Mesendoderm (in vitro differentiated cells): ENCODE measurements around the gene FLT4.
"Not testable (repeated sequence)": the region's sequence is repeated elsewhere in the genome, so short reads cannot be mapped to it uniquely, and the experiment has no call there.

Experiments used
- DNase-seq: peaks from one replicate; pipeline ENCODE4 v3.0.0; 2013
- H2AK5ac ChIP-seq: 2 replicates; pipeline ENCODE4 v1.6.1; 2013; ENCODE audit warnings: low read length, inconsistent platforms
- H2BK120ac ChIP-seq: 2 replicates; pipeline ENCODE4 v1.6.1; 2013; ENCODE audit warnings: low read depth, mild to moderate bottlenecking, low read length, moderate library complexity, mixed read lengths
- H2BK15ac ChIP-seq: replicated peaks from 2 replicates; pipeline ENCODE4 v1.6.1; 2013; ENCODE audit warnings: low read depth, mild to moderate bottlenecking, moderate library complexity
- H2BK5ac ChIP-seq: 2 replicates; pipeline ENCODE4 v1.6.1; 2013; ENCODE audit warnings: low read length, inconsistent platforms
- H3K18ac ChIP-seq: 2 replicates; pipeline ENCODE4 v1.6.1; 2013; ENCODE audit warnings: mild to moderate bottlenecking, low read length, mixed read lengths
- H3K23ac ChIP-seq: one replicate; pipeline ENCODE4 v1.6.1; 2013; ENCODE audit warnings: low read length
- H3K27ac ChIP-seq: 2 replicates; pipeline ENCODE4 v1.5.1; 2013; ENCODE audit warnings: low read depth, mild to moderate bottlenecking, inconsistent platforms, low read length, moderate library complexity
- H3K27me3 ChIP-seq: 2 replicates; pipeline ENCODE4 v1.6.1; 2013; ENCODE audit warnings: low read length, control low read depth, mild to moderate bottlenecking, inconsistent platforms; ENCODE audit not compliant: insufficient read depth, poor library complexity
- H3K36me3 ChIP-seq: 2 replicates; pipeline ENCODE4 v1.6.1; 2013; ENCODE audit warnings: low read length, inconsistent platforms; ENCODE audit not compliant: control insufficient read depth, insufficient read depth
- H3K4ac ChIP-seq: one replicate; pipeline ENCODE4 v1.6.1; 2013; ENCODE audit warnings: low read depth, mild to moderate bottlenecking, low read length, moderate library complexity
- H3K4me1 ChIP-seq: 2 replicates; pipeline ENCODE4 v1.6.1; 2013; ENCODE audit warnings: low read depth, low read length, inconsistent platforms; ENCODE audit not compliant: control insufficient read depth
- H3K4me2 ChIP-seq: 2 replicates; pipeline ENCODE4 v1.6.1; 2013; ENCODE audit warnings: low read length
- H3K4me3 ChIP-seq: 2 replicates; pipeline ENCODE4 v1.5.1; 2013; ENCODE audit warnings: mild to moderate bottlenecking, low read length
- H3K56ac ChIP-seq: one replicate; pipeline ENCODE4 v1.6.1; 2013; ENCODE audit warnings: low read length
- H3K79me1 ChIP-seq: 2 replicates; pipeline ENCODE4 v1.6.1; 2013; ENCODE audit warnings: low read length, inconsistent platforms
- H3K79me2 ChIP-seq: 2 replicates; pipeline ENCODE4 v1.6.1; 2013; ENCODE audit warnings: mild to moderate bottlenecking, low read length; ENCODE audit not compliant: control insufficient read depth, insufficient read depth
- H3K9ac ChIP-seq: 2 replicates; pipeline ENCODE4 v1.6.1; 2013; ENCODE audit warnings: low read length, inconsistent platforms
- H4K5ac ChIP-seq: one replicate; pipeline ENCODE4 v1.6.1; 2013; ENCODE audit warnings: low read length
- H4K8ac ChIP-seq: one replicate; pipeline ENCODE4 v1.6.1; 2013; ENCODE audit warnings: low read depth, mild to moderate bottlenecking, control low read depth, low read length, moderate library complexity
- WGBS: extraction: QIAGEN DNeasy Blood & Tissue Kit; methylation state at CpG from one replicate; pipeline ENCODE4 v1.1.7; 2013; ENCODE audit warnings: low lambda C conversion rate, missing lambda C conversion rate; ENCODE audit not compliant: insufficient coverage; ENCODE audit errors: extremely low coverage; 5-methylcytosine and 5-hydroxymethylcytosine counted together

Gene FLT4

DNA sequence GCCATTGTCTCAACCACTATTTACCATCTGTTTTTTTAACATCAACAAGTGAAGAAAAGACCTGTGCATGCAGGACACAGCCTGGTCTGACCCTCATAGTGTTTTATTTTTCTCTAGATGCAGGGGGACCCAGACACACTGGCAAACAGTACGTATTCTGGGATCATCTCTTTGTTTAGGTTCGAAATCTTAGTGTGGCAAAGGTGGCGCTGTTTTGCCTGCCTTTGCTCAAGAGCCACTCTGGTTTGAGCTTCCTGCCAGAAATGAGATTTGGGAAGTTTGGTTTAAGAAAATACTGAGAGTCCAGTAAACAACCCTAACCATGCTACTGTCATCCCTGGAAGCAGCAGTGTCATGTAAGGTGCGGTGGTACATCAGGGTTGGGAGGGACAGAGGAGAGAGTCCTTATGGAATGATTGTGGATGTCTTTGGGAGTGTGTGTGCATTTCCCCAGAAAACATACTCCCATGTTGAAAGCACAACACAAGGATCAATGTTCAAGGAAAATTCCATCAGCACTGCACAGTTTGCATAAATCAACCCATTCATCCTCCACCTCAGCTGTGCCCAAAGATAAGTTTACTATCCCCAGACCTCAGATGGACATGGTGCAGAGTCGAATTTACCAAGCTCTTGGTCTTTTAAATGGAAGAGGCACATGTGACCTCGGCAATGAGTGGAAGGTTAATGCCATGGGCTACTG lies 34.0 kb upstream of the FLT4 start:
- no peak overlapping the region for H2BK5ac ChIP-seq
- no peak overlapping the region for H2BK120ac ChIP-seq
- H3K18ac ChIP-seq: no peak overlapping the region
- H2AK5ac ChIP-seq: no peak overlapping the region
- DNase-seq: no peak
- no peak overlapping the region for H4K5ac ChIP-seq
- H3K79me2 ChIP-seq: no peaks in the 10 kb centered on the region
- H3K27me3 ChIP-seq: no peaks in the 10 kb centered on the region
- no peaks in the 10 kb centered on the region for H3K36me3 ChIP-seq
- no peaks in the 10 kb centered on the region for H3K79me1 ChIP-seq
- H3K27ac ChIP-seq: no peak overlapping the region
- no peak overlapping the region for H3K9ac ChIP-seq
- H2BK15ac ChIP-seq: no peak overlapping the region
- WGBS: no CpG with 5 or more reads among the region's 6 CpGs
- no peak overlapping the region for H3K4ac ChIP-seq
- H3K4me2 ChIP-seq: no peak overlapping the region
- no peaks in the 10 kb centered on the region for H3K4me1 ChIP-seq
- H3K56ac ChIP-seq: no peak overlapping the region
- H3K4me3 ChIP-seq: no peak overlapping the region
- H4K8ac ChIP-seq: no peak overlapping the region
- no peak overlapping the region for H3K23ac ChIP-seq

GRCh38 chr5:180682560-180682959 lies 33.2 kb upstream of the FLT4 start:
- H3K27me3 ChIP-seq: no peaks in the 10 kb centered on the region

GRCh38 chr5:180682008-180682407 lies 32.6 kb upstream of the FLT4 start:
- H3K9ac ChIP-seq, H3K18ac ChIP-seq, H4K8ac ChIP-seq, H3K79me2 ChIP-seq, H3K4me1 ChIP-seq, H2AK5ac ChIP-seq, H3K27ac ChIP-seq, H3K56ac ChIP-seq, H2BK120ac ChIP-seq, H3K4me2 ChIP-seq, H3K79me1 ChIP-seq, H4K5ac ChIP-seq, DNase-seq, H3K27me3 ChIP-seq, H3K23ac ChIP-seq, H3K4me3 ChIP-seq, H3K4ac ChIP-seq, H2BK15ac ChIP-seq, H2BK5ac ChIP-seq, H3K36me3 ChIP-seq: not testable (repeated sequence)
- no CpG with 5 or more reads among the region's 12 CpGs for WGBS

More at GRCh38 chr5:180682560-180682959, 33.2 kb upstream of the FLT4 start:
- Histone ChIP-seq H3K4me1 (no peaks in the 10 kb centered on the region), H4K5ac (no peak overlapping the region), H2AK5ac (no peak overlapping the region), H3K18ac (no peak overlapping the region), H3K56ac (no peak overlapping the region), H3K4me2 (no peak overlapping the region), H3K23ac (no peak overlapping the region), H3K27ac (no peak overlapping the region), H3K4me3 (no peak overlapping the region), H4K8ac (no peak overlapping the region), H2BK5ac (no peak overlapping the region), H3K9ac (no peak overlapping the region), H2BK120ac (no peak overlapping the region), H3K4ac (no peak overlapping the region), H2BK15ac (no peak overlapping the region), H3K36me3 (no peaks in the 10 kb centered on the region), H3K79me2 (no peaks in the 10 kb centered on the region), H3K79me1 (no peaks in the 10 kb centered on the region)
- no CpG with 5 or more reads among the region's 8 CpGs for WGBS
- DNase-seq: no peak

DNA sequence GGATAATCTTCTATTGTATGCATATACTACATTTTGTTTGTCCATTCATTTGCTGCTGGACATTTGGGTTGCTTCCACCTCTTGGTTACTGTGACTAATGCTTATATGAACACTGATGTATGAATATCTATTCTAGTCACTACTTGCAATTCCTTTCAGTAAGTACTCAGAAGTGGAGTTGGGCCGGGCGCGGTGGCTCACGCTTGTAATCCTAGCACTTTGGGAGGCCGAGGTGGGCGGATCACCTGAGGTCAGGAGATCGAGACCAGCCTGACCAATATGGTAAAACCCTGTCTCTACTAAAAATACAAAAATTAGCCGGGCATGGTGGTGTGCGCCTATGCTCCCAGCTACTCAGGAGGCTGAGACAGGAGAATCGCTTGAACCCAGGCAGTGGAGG lies 28.9 kb upstream of the FLT4 start:
- DNase-seq, H2BK5ac ChIP-seq, H3K4ac ChIP-seq, H2AK5ac ChIP-seq, H3K27ac ChIP-seq, H3K27me3 ChIP-seq, H4K5ac ChIP-seq, H3K9ac ChIP-seq, H4K8ac ChIP-seq, H3K79me1 ChIP-seq, H3K4me1 ChIP-seq, H2BK15ac ChIP-seq, H2BK120ac ChIP-seq, H3K4me3 ChIP-seq, H3K56ac ChIP-seq, H3K36me3 ChIP-seq, H3K79me2 ChIP-seq, H3K18ac ChIP-seq, H3K23ac ChIP-seq, H3K4me2 ChIP-seq: not testable (repeated sequence)
- no CpG with 5 or more reads among the region's 10 CpGs for WGBS

- H3K23ac ChIP-seq: no peak overlapping the region
- H3K18ac ChIP-seq: no peak overlapping the region
- no peak overlapping the region for H4K8ac ChIP-seq
- WGBS: no CpG with 5 or more reads among the region's 14 CpGs
- peaks cover 5% of the 10 kb centered on the region for H3K27me3 ChIP-seq
- H3K79me2 ChIP-seq: no peaks in the 10 kb centered on the region
- no peak overlapping the region for H3K4me3 ChIP-seq
- H3K79me1 ChIP-seq: no peaks in the 10 kb centered on the region
- no peak overlapping the region for H2BK120ac ChIP-seq
- no peak overlapping the region for H3K56ac ChIP-seq
- H3K27ac ChIP-seq: no peak overlapping the region
- no peak for DNase-seq
- no peaks in the 10 kb centered on the region for H3K36me3 ChIP-seq
- H4K5ac ChIP-seq: no peak overlapping the region
- H3K4me1 ChIP-seq: no peaks in the 10 kb centered on the region
- H3K4me2 ChIP-seq: no peak overlapping the region
- H2AK5ac ChIP-seq: no peak overlapping the region
- H3K4ac ChIP-seq: no peak overlapping the region
- H3K9ac ChIP-seq: no peak overlapping the region
- H2BK5ac ChIP-seq: no peak overlapping the region
- H2BK15ac ChIP-seq: no peak overlapping the region
Measured at GRCh38 chr5:180675036-180675635, 25.7 kb upstream of the FLT4 start.

DNA sequence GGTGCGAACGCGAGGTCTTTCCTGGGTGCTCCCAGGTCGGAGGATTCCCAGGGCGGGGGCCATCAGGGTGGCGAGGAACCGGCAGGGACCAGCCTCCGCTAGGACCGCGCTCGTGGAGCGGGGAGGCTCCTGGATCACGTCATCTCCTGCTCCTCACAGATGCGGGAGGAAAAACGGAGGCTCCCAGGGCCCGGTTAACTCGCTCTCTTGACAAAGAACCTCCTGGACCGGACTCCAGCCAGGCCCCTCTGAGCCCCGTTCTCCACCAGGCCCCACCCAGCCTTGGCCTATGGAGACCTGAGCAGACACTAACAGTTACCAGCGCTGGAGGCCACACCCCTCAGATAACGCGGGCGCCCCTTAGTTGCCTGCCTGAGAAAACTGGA lies 24.7 kb upstream of the FLT4 start:
- not testable (repeated sequence) for H3K4ac ChIP-seq, H2AK5ac ChIP-seq, H3K4me3 ChIP-seq, H3K27ac ChIP-seq, H2BK15ac ChIP-seq, H3K79me1 ChIP-seq, H2BK120ac ChIP-seq, H3K27me3 ChIP-seq, DNase-seq, H3K36me3 ChIP-seq, H2BK5ac ChIP-seq, H4K8ac ChIP-seq, H3K23ac ChIP-seq, H3K18ac ChIP-seq, H4K5ac ChIP-seq, H3K4me1 ChIP-seq, H3K79me2 ChIP-seq
- peak overlapping the region; percentile 52 for H3K4me2 ChIP-seq
- H3K9ac ChIP-seq: peak overlapping the region; percentile 50
- WGBS: no CpG with 5 or more reads among the region's 23 CpGs
- peak overlapping the region; percentile 25 for H3K56ac ChIP-seq
